Brain microvascular endothelial cell (primary cell): Measurements from ENCODE around the gene HK3.
"Not testable (repeated sequence)": the region's sequence is repeated elsewhere in the genome, so short reads cannot be mapped to it uniquely, and the experiment has no call there.

Source experiments
- DNase-seq: peaks from one replicate; pipeline ENCODE4 v3.0.0-alpha.2; 2020
- H3K27ac ChIP-seq: fragments of 250-450 bp; sonication (Bioruptor Pico); 2 replicates; pipeline ENCODE4 v1.5.1; 2020; ENCODE audit warnings: mild to moderate bottlenecking, moderate library complexity
- H3K27me3 ChIP-seq: fragments of 250-450 bp; sonication (Bioruptor Pico); replicated peaks from 2 replicates; pipeline ENCODE4 v1.5.1; 2020; ENCODE audit warnings: mild to moderate bottlenecking
- H3K36me3 ChIP-seq: fragments of 250-450 bp; sonication (Bioruptor Pico); replicated peaks from 2 replicates; pipeline ENCODE4 v1.5.1; 2020; ENCODE audit warnings: mild to moderate bottlenecking
- H3K4me3 ChIP-seq: 2 replicates; pipeline ENCODE4 v1.5.1; 2011; ENCODE audit warnings: low read depth, mild to moderate bottlenecking, control low read depth, low read length, moderate library complexity
- CTCF ChIP-seq: IDR thresholded peaks from 2 replicates; pipeline ENCODE4 v1.5.1; 2011; ENCODE audit warnings: low read depth, mild to moderate bottlenecking, moderate library complexity, low read length, control low read depth, inconsistent platforms; ENCODE audit errors: missing control alignments
- in situ Hi-C: cut with HindIII; loops from 2 replicates; pipeline ENCODE4 v1.10.0; 2017; ENCODE audit warnings: low sequenced_read_pairs, low pct_ligation_motif_present

The HK3 gene

GRCh38 chr5:176875783-176876505 lies 23.2 kb downstream of the HK3 start:
- H3K36me3 ChIP-seq: no peaks in the 10 kb centered on the region
- in situ Hi-C loops: no loop called here
- no peak overlapping the region for H3K4me3 ChIP-seq
- H3K27me3 ChIP-seq: peaks cover 37% of the 10 kb centered on the region
- no peak for TF ChIP-seq CTCF
- no peak for DNase-seq
- no peak overlapping the region for H3K27ac ChIP-seq

- H3K27ac ChIP-seq: no peak overlapping the region
- no peak for DNase-seq
- no peak overlapping the region for H3K4me3 ChIP-seq
- H3K36me3 ChIP-seq: no peaks in the 10 kb centered on the region
- no peak for TF ChIP-seq CTCF
- peaks cover 37% of the 10 kb centered on the region for H3K27me3 ChIP-seq
- in situ Hi-C loops: no loop called here
These were observed 24.1 kb downstream of the HK3 start for GRCh38 chr5:176875014-176875550.

- Histone ChIP-seq H3K36me3 (no peaks in the 10 kb centered on the region), H3K4me3 (no peak overlapping the region), H3K27me3 (peaks cover 37% of the 10 kb centered on the region), H3K27ac (no peak overlapping the region)
- DNase-seq: no peak
- no peak for TF ChIP-seq CTCF
- in situ Hi-C loops: no loop called here
These were observed 24.9 kb downstream of the HK3 start for GRCh38 chr5:176874198-176874780.

- Histone ChIP-seq H3K27me3 (peaks cover 37% of the 10 kb centered on the region), H3K36me3 (no peaks in the 10 kb centered on the region), H3K4me3 (no peak overlapping the region), H3K27ac (no peak overlapping the region)
- DNase-seq: no peak
- TF ChIP-seq CTCF: no peak
- in situ Hi-C loops: no loop called here
These were observed 25.5 kb downstream of the HK3 start for GRCh38 chr5:176873541-176874172.

GRCh38 chr5:176873011-176873410 lies 26.1 kb downstream of the HK3 start:
- DNase-seq, H3K4me3 ChIP-seq, H3K36me3 ChIP-seq, in situ Hi-C loops, H3K27ac ChIP-seq: not testable (repeated sequence)
- peaks cover 36% of the 10 kb centered on the region for H3K27me3 ChIP-seq

- H3K27ac ChIP-seq, H3K36me3 ChIP-seq, H3K4me3 ChIP-seq, in situ Hi-C loops, DNase-seq: not testable (repeated sequence)
- H3K27me3 ChIP-seq: peaks cover 33% of the 10 kb centered on the region
These were observed 26.6 kb downstream of the HK3 start for GRCh38 chr5:176872586-176872985.

GRCh38 chr5:176870644-176871043 lies 28.5 kb downstream of the HK3 start:
- in situ Hi-C loops, H3K36me3 ChIP-seq, H3K27ac ChIP-seq, DNase-seq, H3K4me3 ChIP-seq: not testable (repeated sequence)
- H3K27me3 ChIP-seq: peaks cover 32% of the 10 kb centered on the region
